Parathyroid adenoma (tissue), 2 donors: ENCODE measurements around the gene SEZ6L.

Experiments used
- H2AFZ ChIP-seq: fragments of 300-600 bp; sonication (generic); one replicate; pipeline ENCODE4 v1.7.0; 2017; ENCODE audit warnings: antibody characterized with exemption, mild to moderate bottlenecking
- H3K27ac ChIP-seq: fragments of 300-600 bp; sonication (generic); one replicate; pipeline ENCODE4 v1.7.0; 2017
- H3K27me3 ChIP-seq: fragments of 300-600 bp; sonication (generic); one replicate; pipeline ENCODE4 v1.7.0; 2017; ENCODE audit warnings: low read length; ENCODE audit not compliant: control insufficient read depth, insufficient read depth
- H3K36me3 ChIP-seq: fragments of 300-600 bp; sonication (generic); one replicate; pipeline ENCODE4 v1.7.0; 2017; ENCODE audit warnings: low read length; ENCODE audit not compliant: control insufficient read depth, insufficient read depth
- H3K4me1 ChIP-seq: fragments of 300-600 bp; sonication (generic); one replicate; pipeline ENCODE4 v1.7.0; 2017; ENCODE audit warnings: control low read depth
- H3K4me2 ChIP-seq: fragments of 300-600 bp; sonication (generic); one replicate; pipeline ENCODE4 v1.7.0; 2017; ENCODE audit warnings: low read length
- H3K4me3 ChIP-seq: fragments of 300-600 bp; sonication (generic); one replicate; pipeline ENCODE4 v1.7.0; 2017; ENCODE audit warnings: low read depth, low read length
- H3K79me2 ChIP-seq: fragments of 300-600 bp; sonication (generic); one replicate; pipeline ENCODE4 v1.7.0; 2017; ENCODE audit warnings: control low read depth
- H3K9ac ChIP-seq: fragments of 300-600 bp; sonication (generic); one replicate; pipeline ENCODE4 v1.7.0; 2017; ENCODE audit warnings: mild to moderate bottlenecking
- H3K9me3 ChIP-seq: fragments of 300-600 bp; sonication (generic); one replicate; pipeline ENCODE4 v1.7.0; 2017; ENCODE audit warnings: low read length; ENCODE audit not compliant: control insufficient read depth
- CTCF ChIP-seq: fragments of 300-600 bp; sonication (generic); IDR thresholded peaks from one replicate; pipeline ENCODE4 v1.7.0; 2017; ENCODE audit warnings: antibody characterized with exemption, mild to moderate bottlenecking
- donor health status: primary hyperparathyroidism.

The SEZ6L gene

GRCh38 chr22:26286091-26286820 is 117.0 kb downstream of the SEZ6L start:
- H3K4me2 ChIP-seq: no peak overlapping the region
- H2AFZ ChIP-seq: no peak overlapping the region
- H3K9me3 ChIP-seq: no peaks in the 10 kb centered on the region
- H3K4me3 ChIP-seq: no peak overlapping the region
- no peaks in the 10 kb centered on the region for H3K27me3 ChIP-seq
- H3K27ac ChIP-seq: no peak overlapping the region
- no peaks in the 10 kb centered on the region for H3K36me3 ChIP-seq
- TF ChIP-seq CTCF: no peak
- H3K4me1 ChIP-seq: no peaks in the 10 kb centered on the region
- H3K79me2 ChIP-seq: no peaks in the 10 kb centered on the region
- H3K9ac ChIP-seq: no peak overlapping the region

- Histone ChIP-seq H3K4me3 (no peak overlapping the region), H3K9ac (no peak overlapping the region), H3K79me2 (no peaks in the 10 kb centered on the region), H3K27me3 (no peaks in the 10 kb centered on the region), H3K4me2 (no peak overlapping the region), H2AFZ (no peak overlapping the region), H3K27ac (no peak overlapping the region), H3K9me3 (no peaks in the 10 kb centered on the region), H3K36me3 (no peaks in the 10 kb centered on the region), H3K4me1 (no peaks in the 10 kb centered on the region)
- TF ChIP-seq CTCF: no peak
These were observed 118.3 kb downstream of the SEZ6L start for GRCh38 chr22:26287382-26288225.

- Histone ChIP-seq H3K36me3 (no peaks in the 10 kb centered on the region), H3K9me3 (no peaks in the 10 kb centered on the region), H3K27ac (no peak overlapping the region), H2AFZ (no peak overlapping the region), H3K4me1 (no peaks in the 10 kb centered on the region), H3K9ac (no peak overlapping the region), H3K79me2 (no peaks in the 10 kb centered on the region), H3K4me2 (no peak overlapping the region), H3K27me3 (no peaks in the 10 kb centered on the region), H3K4me3 (no peak overlapping the region)
- no peak for TF ChIP-seq CTCF
These were observed 120.4 kb downstream of the SEZ6L start for GRCh38 chr22:26289611-26290101.

GRCh38 chr22:26291940-26292666 is 122.8 kb downstream of the SEZ6L start:
- Histone ChIP-seq H3K9me3 (no peaks in the 10 kb centered on the region), H3K27ac (no peak overlapping the region), H3K4me2 (no peak overlapping the region), H3K9ac (no peak overlapping the region), H3K27me3 (no peaks in the 10 kb centered on the region), H2AFZ (no peak overlapping the region), H3K79me2 (no peaks in the 10 kb centered on the region), H3K4me3 (no peak overlapping the region), H3K36me3 (no peaks in the 10 kb centered on the region), H3K4me1 (no peaks in the 10 kb centered on the region)
- no peak for TF ChIP-seq CTCF
